ENCODE measurements around the gene PPIF. TPM values are rescaled to one million over a fixed set of nuclear protein-coding genes. Genes with fewer than 3 reads are reported as not detected.

The PPIF gene
- total and polyA plus RNA-seq, 2 of the 13 experiments (the other 11 are each of a cell fraction or from before 2014, with no cell fraction given), result 147 to 157 TPM

GRCh38 chr10:79347226-79347893, at the start of gene PPIF (continued):
- TF ChIP-seq ZSCAN20 (CRISPR knock-in tag; IDR thresholded peaks at IDR 0.05; ENCODE audit: borderline replicate concordance) (peak; percentile 80; the same call in 1 of the 2 replicates), REPIN1 (CRISPR knock-in tag; IDR thresholded peaks at IDR 0.05; ENCODE audit: borderline replicate concordance, low read depth) (no peak), GATAD2A (CRISPR knock-in tag; IDR thresholded peaks at IDR 0.05) (0 out of 2 replicates have a peak, but pooled peaks have one; percentile 27), ESRRA (CRISPR knock-in tag; IDR thresholded peaks at IDR 0.05; ENCODE audit: low read depth) (peak; percentile 74; the same call in 1 of the 2 replicates), TBX2 (CRISPR knock-in tag; IDR thresholded peaks at IDR 0.05; ENCODE audit: borderline replicate concordance) (no peak), TBL1XR1 (IDR thresholded peaks at IDR 0.05; ENCODE audit: borderline replicate concordance, low read length, partially characterized antibody) (no peak), ZNF260 (CRISPR knock-in tag; IDR thresholded peaks at IDR 0.05; ENCODE audit: borderline replicate concordance, low read depth) (no peak), ETV5 (CRISPR knock-in tag; IDR thresholded peaks at IDR 0.05; ENCODE audit: borderline replicate concordance) (peak; percentile 27; the same call in 1 of the 2 replicates), RAD21 (CRISPR knock-in tag; IDR thresholded peaks at IDR 0.05) (peak; percentile 84), ZNF576 (CRISPR knock-in tag; IDR thresholded peaks at IDR 0.05) (0 out of 2 replicates have a peak, but pooled peaks have one; percentile 29), ZBTB8A (CRISPR knock-in tag; IDR thresholded peaks at IDR 0.05; ENCODE audit: borderline replicate concordance, low read depth) (no peak), THRA (CRISPR knock-in tag; IDR thresholded peaks at IDR 0.05; ENCODE audit: borderline replicate concordance) (peak; percentile 78), POLR2G (IDR thresholded peaks at IDR 0.05; ENCODE audit: low read depth, low read length) (peak; percentile 92), PRPF4 (IDR thresholded peaks at IDR 0.05; ENCODE audit: low read depth, low read length, poor library complexity, severe bottlenecking) (no peak), ERF (CRISPR knock-in tag; IDR thresholded peaks at IDR 0.05) (peak; percentile 36; the same call in 1 of the 2 replicates), ZNF550 (CRISPR knock-in tag; IDR thresholded peaks at IDR 0.05; ENCODE audit: borderline replicate concordance) (no peak), TP53 (CRISPR knock-in tag; conservative IDR thresholded peaks at IDR 0.05) (no peak), ZSCAN21 (CRISPR knock-in tag; IDR thresholded peaks at IDR 0.05; ENCODE audit: borderline replicate concordance) (peak; percentile 79)
- TF ChIP-seq, protein P1, sequence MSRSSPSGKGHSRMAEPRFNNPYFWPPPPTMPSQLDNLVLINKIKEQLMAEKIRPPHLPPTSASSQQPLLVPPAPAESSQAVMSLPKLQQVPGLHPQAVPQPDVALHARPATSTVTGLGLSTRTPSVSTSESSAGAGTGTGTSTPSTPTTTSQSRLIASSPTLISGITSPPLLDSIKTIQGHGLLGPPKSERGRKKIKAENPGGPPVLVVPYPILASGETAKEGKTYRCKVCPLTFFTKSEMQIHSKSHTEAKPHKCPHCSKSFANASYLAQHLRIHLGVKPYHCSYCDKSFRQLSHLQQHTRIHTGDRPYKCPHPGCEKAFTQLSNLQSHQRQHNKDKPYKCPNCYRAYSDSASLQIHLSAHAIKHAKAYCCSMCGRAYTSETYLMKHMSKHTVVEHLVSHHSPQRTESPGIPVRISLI (CRISPR knock-in tag; IDR thresholded peaks at IDR 0.05; ENCODE audit: borderline replicate concordance), result no peak
- TF ChIP-seq, protein P2, sequence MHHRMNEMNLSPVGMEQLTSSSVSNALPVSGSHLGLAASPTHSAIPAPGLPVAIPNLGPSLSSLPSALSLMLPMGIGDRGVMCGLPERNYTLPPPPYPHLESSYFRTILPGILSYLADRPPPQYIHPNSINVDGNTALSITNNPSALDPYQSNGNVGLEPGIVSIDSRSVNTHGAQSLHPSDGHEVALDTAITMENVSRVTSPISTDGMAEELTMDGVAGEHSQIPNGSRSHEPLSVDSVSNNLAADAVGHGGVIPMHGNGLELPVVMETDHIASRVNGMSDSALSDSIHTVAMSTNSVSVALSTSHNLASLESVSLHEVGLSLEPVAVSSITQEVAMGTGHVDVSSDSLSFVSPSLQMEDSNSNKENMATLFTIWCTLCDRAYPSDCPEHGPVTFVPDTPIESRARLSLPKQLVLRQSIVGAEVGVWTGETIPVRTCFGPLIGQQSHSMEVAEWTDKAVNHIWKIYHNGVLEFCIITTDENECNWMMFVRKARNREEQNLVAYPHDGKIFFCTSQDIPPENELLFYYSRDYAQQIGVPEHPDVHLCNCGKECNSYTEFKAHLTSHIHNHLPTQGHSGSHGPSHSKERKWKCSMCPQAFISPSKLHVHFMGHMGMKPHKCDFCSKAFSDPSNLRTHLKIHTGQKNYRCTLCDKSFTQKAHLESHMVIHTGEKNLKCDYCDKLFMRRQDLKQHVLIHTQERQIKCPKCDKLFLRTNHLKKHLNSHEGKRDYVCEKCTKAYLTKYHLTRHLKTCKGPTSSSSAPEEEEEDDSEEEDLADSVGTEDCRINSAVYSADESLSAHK (CRISPR knock-in tag; IDR thresholded peaks at IDR 0.05; ENCODE audit: borderline replicate concordance), result no peak
- TF ChIP-seq, protein P3, sequence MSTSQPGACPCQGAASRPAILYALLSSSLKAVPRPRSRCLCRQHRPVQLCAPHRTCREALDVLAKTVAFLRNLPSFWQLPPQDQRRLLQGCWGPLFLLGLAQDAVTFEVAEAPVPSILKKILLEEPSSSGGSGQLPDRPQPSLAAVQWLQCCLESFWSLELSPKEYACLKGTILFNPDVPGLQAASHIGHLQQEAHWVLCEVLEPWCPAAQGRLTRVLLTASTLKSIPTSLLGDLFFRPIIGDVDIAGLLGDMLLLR (CRISPR knock-in tag; IDR thresholded peaks at IDR 0.05), result peak; percentile 13; the same call in 1 of the 2 replicates

All from HepG2 (cell line).